WTC11 (cell line): ENCODE measurements around the gene USP10.

Source experiments
- AFF4 ChIP-seq: sonication (generic); formaldehyde crosslinking; IDR thresholded peaks from 2 replicates; pipeline ENCODE4 v1.8.1; 2023; ENCODE audit warnings: mild to moderate bottlenecking, missing genetic modification reagents, borderline replicate concordance
- CTCF ChIP-seq: fragments of 200-600 bp; IDR thresholded peaks from 2 replicates; pipeline ENCODE4 v1.8.0; 2022; ENCODE audit warnings: antibody characterized with exemption
- USF2 ChIP-seq: sonication (generic); formaldehyde crosslinking; IDR thresholded peaks from 2 replicates; pipeline ENCODE4 v1.8.1; 2023; ENCODE audit warnings: mild to moderate bottlenecking, missing genetic modification reagents, moderate library complexity

- TF ChIP-seq CTCF, result no peak
- TF ChIP-seq AFF4 (CRISPR knock-in tag), result no peak
- no peak for TF ChIP-seq USF2
Observed at GRCh38 chr16:84759906-84760305, 60.1 kb downstream of the USP10 start.
